K562 (cell line): ENCODE results near the gene BMAL1.

ENCODE experiments used
- BRD4 ChIP-seq: fragments of 200-600 bp; sonication (generic); IDR thresholded peaks from 2 replicates; pipeline ENCODE4 v1.6.1; 2017; ENCODE audit warnings: inconsistent platforms
- MAFF ChIP-seq: IDR thresholded peaks from 2 replicates; pipeline ENCODE4 v1.6.1; 2012; ENCODE audit warnings: low read length, improper control_type of control experiment
- RAD51 ChIP-seq: fragments of 450-650 bp; IDR thresholded peaks from 2 replicates; pipeline ENCODE4 v1.7.1; 2016; ENCODE audit warnings: low read depth, mild to moderate bottlenecking, borderline replicate concordance
- SP2 ChIP-seq: IDR thresholded peaks from 2 replicates; pipeline ENCODE4 v1.6.1; 2011; ENCODE audit warnings: mild to moderate bottlenecking, low read depth, low read length, moderate library complexity; ENCODE audit not compliant: poor library complexity, severe bottlenecking; ENCODE audit errors: extremely low read depth
- U2AF1 ChIP-seq: fragments of 200-400 bp; formaldehyde crosslinking; optimal IDR thresholded peaks from 2 replicates; pipeline ENCODE3; 2017; ENCODE audit warnings: mild to moderate bottlenecking, low read depth, low read length, moderate library complexity
- ZNF239 ChIP-seq: fragments of 250-450 bp; sonication (Bioruptor Pico); IDR thresholded peaks from 2 replicates; pipeline ENCODE4 v1.4.0; 2020; ENCODE audit warnings: mild to moderate bottlenecking
- TF ChIP-seq, protein P1 (sequence below), 3 experiments: IDR thresholded peaks in 2 of 3; conservative IDR thresholded peaks in 1 of 3; 2 replicates each; pipeline ENCODE4 v1.5.1; 2011 to 2012; ENCODE audit warnings: low read length in 3 of 3, mild to moderate bottlenecking in 3 of 3, control low read depth in 2 of 3, improper control_type of control experiment in 1 of 3, inconsistent platforms in 1 of 3, low read depth in 1 of 3, mixed read lengths in 1 of 3, moderate library complexity in 1 of 3; ENCODE audit not compliant: insufficient read depth in 2 of 3
- TF ChIP-seq, protein P2 (sequence below): sonication (generic); formaldehyde crosslinking; IDR thresholded peaks from 2 replicates; pipeline ENCODE4 v1.8.1; 2022; ENCODE audit warnings: missing genetic modification reagents
- TF ChIP-seq, protein P3 (sequence below): sonication (generic); formaldehyde crosslinking; IDR thresholded peaks from 2 replicates; pipeline ENCODE4 v1.8.0; 2022; ENCODE audit warnings: mild to moderate bottlenecking, missing genetic modification reagents, borderline replicate concordance
- TF ChIP-seq, protein P4 (sequence below): fragments of 250-450 bp; sonication (Bioruptor Pico); IDR thresholded peaks from 2 replicates; pipeline ENCODE4 v1.5.0; 2021; ENCODE audit warnings: mild to moderate bottlenecking, borderline replicate concordance

DNA sequence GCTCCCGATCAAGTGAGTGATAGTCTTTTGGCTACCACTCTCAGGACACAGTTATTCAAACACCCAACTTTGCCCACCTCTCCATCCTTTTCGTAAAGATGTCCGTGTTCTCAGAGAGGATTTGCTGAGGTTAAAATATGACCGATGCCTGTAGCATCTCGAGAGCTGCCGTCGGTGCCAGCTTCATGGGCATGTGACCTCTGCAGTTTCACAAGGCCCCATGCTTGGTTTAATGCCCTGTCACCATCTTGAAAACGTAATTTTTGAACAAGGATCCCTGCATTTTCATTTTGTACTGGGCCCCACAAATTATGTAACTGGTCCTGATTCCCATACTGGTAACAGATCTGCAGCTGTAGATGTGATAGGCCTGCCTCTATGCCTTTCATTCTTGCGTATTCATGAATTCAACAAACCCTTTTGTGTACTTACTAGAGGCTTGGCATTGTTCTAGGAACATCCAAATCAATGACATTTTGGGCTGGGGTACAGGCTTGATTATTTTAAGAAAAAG, 85.1 kb downstream of the BMAL1 start:
- TF ChIP-seq, protein P1, sequence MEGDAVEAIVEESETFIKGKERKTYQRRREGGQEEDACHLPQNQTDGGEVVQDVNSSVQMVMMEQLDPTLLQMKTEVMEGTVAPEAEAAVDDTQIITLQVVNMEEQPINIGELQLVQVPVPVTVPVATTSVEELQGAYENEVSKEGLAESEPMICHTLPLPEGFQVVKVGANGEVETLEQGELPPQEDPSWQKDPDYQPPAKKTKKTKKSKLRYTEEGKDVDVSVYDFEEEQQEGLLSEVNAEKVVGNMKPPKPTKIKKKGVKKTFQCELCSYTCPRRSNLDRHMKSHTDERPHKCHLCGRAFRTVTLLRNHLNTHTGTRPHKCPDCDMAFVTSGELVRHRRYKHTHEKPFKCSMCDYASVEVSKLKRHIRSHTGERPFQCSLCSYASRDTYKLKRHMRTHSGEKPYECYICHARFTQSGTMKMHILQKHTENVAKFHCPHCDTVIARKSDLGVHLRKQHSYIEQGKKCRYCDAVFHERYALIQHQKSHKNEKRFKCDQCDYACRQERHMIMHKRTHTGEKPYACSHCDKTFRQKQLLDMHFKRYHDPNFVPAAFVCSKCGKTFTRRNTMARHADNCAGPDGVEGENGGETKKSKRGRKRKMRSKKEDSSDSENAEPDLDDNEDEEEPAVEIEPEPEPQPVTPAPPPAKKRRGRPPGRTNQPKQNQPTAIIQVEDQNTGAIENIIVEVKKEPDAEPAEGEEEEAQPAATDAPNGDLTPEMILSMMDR (IDR thresholded peaks at IDR 0.05 in 2 of 3, conservative IDR thresholded peaks at IDR 0.05 in 1 of 3; ENCODE audit: insufficient read depth in 2 of 3, low read depth in 1 of 3, low read length in 3 of 3), result no peak
- TF ChIP-seq, protein P2, sequence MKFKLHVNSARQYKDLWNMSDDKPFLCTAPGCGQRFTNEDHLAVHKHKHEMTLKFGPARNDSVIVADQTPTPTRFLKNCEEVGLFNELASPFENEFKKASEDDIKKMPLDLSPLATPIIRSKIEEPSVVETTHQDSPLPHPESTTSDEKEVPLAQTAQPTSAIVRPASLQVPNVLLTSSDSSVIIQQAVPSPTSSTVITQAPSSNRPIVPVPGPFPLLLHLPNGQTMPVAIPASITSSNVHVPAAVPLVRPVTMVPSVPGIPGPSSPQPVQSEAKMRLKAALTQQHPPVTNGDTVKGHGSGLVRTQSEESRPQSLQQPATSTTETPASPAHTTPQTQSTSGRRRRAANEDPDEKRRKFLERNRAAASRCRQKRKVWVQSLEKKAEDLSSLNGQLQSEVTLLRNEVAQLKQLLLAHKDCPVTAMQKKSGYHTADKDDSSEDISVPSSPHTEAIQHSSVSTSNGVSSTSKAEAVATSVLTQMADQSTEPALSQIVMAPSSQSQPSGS (CRISPR knock-in tag), result no peak
- no peak for TF ChIP-seq RAD51
- TF ChIP-seq, protein P3, sequence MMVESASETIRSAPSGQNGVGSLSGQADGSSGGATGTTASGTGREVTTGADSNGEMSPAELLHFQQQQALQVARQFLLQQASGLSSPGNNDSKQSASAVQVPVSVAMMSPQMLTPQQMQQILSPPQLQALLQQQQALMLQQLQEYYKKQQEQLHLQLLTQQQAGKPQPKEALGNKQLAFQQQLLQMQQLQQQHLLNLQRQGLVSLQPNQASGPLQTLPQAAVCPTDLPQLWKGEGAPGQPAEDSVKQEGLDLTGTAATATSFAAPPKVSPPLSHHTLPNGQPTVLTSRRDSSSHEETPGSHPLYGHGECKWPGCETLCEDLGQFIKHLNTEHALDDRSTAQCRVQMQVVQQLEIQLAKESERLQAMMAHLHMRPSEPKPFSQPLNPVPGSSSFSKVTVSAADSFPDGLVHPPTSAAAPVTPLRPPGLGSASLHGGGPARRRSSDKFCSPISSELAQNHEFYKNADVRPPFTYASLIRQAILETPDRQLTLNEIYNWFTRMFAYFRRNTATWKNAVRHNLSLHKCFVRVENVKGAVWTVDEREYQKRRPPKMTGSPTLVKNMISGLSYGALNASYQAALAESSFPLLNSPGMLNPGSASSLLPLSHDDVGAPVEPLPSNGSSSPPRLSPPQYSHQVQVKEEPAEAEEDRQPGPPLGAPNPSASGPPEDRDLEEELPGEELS (CRISPR knock-in tag), result no peak
- TF ChIP-seq BRD4, result no peak
- TF ChIP-seq, protein P4, sequence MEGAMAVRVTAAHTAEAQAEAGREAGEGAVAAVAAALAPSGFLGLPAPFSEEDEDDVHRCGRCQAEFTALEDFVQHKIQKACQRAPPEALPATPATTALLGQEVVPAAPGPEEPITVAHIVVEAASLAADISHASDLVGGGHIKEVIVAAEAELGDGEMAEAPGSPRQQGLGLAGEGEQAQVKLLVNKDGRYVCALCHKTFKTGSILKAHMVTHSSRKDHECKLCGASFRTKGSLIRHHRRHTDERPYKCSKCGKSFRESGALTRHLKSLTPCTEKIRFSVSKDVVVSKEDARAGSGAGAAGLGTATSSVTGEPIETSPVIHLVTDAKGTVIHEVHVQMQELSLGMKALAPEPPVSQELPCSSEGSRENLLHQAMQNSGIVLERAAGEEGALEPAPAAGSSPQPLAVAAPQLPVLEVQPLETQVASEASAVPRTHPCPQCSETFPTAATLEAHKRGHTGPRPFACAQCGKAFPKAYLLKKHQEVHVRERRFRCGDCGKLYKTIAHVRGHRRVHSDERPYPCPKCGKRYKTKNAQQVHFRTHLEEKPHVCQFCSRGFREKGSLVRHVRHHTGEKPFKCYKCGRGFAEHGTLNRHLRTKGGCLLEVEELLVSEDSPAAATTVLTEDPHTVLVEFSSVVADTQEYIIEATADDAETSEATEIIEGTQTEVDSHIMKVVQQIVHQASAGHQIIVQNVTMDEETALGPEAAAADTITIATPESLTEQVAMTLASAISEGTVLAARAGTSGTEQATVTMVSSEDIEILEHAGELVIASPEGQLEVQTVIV, result no peak
- TF ChIP-seq U2AF1, result no peak
- TF ChIP-seq ZNF239 (CRISPR knock-in tag), result no peak
- TF ChIP-seq SP2, result no peak
- no peak for TF ChIP-seq MAFF
